Spleen (tissue), 11 donors: ENCODE results near the gene MED27. TPM values are rescaled to one million over a fixed set of nuclear protein-coding genes. Genes with fewer than 3 reads are reported as not detected.

Experiments
- DNase-seq: peaks from one replicate; pipeline ENCODE4 v3.0.0-alpha.2; 2020
- H3K27ac ChIP-seq, 8 donors: fragments of 200-600 bp; sonication (generic) in 7 of 8; 1 replicate in 4 of 8; 2 replicates in 4 of 8; pipeline versions ENCODE4 v1.5.0 to v1.8.0; 2016 to 2021; ENCODE audit warnings: inconsistent platforms in 4 of 8, mild to moderate bottlenecking in 4 of 8, moderate library complexity in 1 of 8
- H3K27me3 ChIP-seq, 7 donors: fragments of 200-600 bp; sonication (generic) in 6 of 7; replicated peaks in 1 of 7; 1 replicate in 4 of 7; 2 replicates in 3 of 7; pipeline versions ENCODE4 v1.5.0 to v1.8.0; 2016 to 2021; ENCODE audit warnings: inconsistent platforms in 3 of 7, mild to moderate bottlenecking in 1 of 7
- H3K36me3 ChIP-seq, 6 donors: fragments of 200-600 bp; sonication (generic) in 5 of 6; 1 replicate in 4 of 6; 2 replicates in 2 of 6; pipeline versions ENCODE4 v1.5.0 to v1.8.0; 2016 to 2021; ENCODE audit warnings: inconsistent platforms in 2 of 6
- H3K4me1 ChIP-seq, 6 donors: fragments of 200-600 bp; sonication (generic) in 5 of 6; 1 replicate in 3 of 6; 2 replicates in 3 of 6; pipeline versions ENCODE4 v1.5.0 to v1.8.0; 2016 to 2021; ENCODE audit warnings: inconsistent platforms in 3 of 6
- H3K4me3 ChIP-seq, 8 donors: fragments of 200-600 bp; sonication (generic) in 7 of 8; 1 replicate in 4 of 8; 2 replicates in 4 of 8; pipeline versions ENCODE4 v1.5.0 to v1.8.0; 2016 to 2021; ENCODE audit warnings: inconsistent platforms in 4 of 8, mild to moderate bottlenecking in 4 of 8, moderate library complexity in 2 of 8
- H3K9me3 ChIP-seq, 8 donors: fragments of 200-600 bp; sonication (generic) in 7 of 8; 1 replicate in 4 of 8; 2 replicates in 4 of 8; pipeline versions ENCODE4 v1.5.0 to v1.8.0; 2016 to 2021; ENCODE audit warnings: inconsistent platforms in 4 of 8
- CTCF ChIP-seq, 11 experiments: fragments of 200-600 bp in 7 of 11; fragments of 450-650 bp in 4 of 11; sonication (generic) in 4 of 11; IDR thresholded peaks in 8 of 11; conservative IDR thresholded peaks in 3 of 11; 1 replicate in 7 of 11; 2 replicates in 4 of 11; pipeline versions ENCODE4 v1.4.0 to v1.8.0; 2016 to 2021; ENCODE audit warnings: antibody characterized with exemption in 11 of 11, inconsistent platforms in 4 of 11, mild to moderate bottlenecking in 1 of 11
- POLR2A ChIP-seq, 3 donors: fragments of 450-650 bp; IDR thresholded peaks; one replicate each; pipeline ENCODE4 v1.5.1; 2017; ENCODE audit warnings: antibody characterized with exemption in 3 of 3, mild to moderate bottlenecking in 1 of 3
- POLR2AphosphoS5 ChIP-seq, 3 donors: sonication (generic); formaldehyde crosslinking; IDR thresholded peaks; one replicate each; pipeline ENCODE4 v1.5.1; 2017; ENCODE audit warnings: antibody characterized with exemption in 3 of 3
- WGBS, 5 donors: extraction: QIAGEN DNeasy Blood & Tissue Kit in 3 of 5; methylation state at CpG; one replicate each; pipeline versions ENCODE4 v1.1.5 to v1.1.7; 2013 to 2018; 5-methylcytosine and 5-hydroxymethylcytosine counted together
- intact Hi-C: fragments of 100-400 bp; cut with DNase I; formaldehyde crosslinking; loops from one replicate; pipeline ENCODE4 v1.15.0; 2023; ENCODE audit warnings: low total_unique reads
- polyA plus RNA-seq, 3 donors: library from polyadenylated mRNA; stranded (reverse); fragments of 200-250 nt; gene quantifications; one replicate each; pipeline ENCODE4 v1.2.1, GENCODE V29; 2013
- total RNA-seq, 7 donors: library from RNA; depleted of rRNA in 3 of 7; stranded (reverse); fragments of >200 nt in 3 of 7; fragmentation: NEBNext Ultra II Directional in 4 of 7; extraction: Animal tissue kit (Norgen Biotek cat#: 25700) in 4 of 7; gene quantifications; one replicate each; pipeline versions ENCODE4 v1.1.0 to v1.2.1, GENCODE V29; 2016 to 2021
- donor health status: healthy with polysubstance abuse.
- donor health status: DM: no; HTN: no; CAD: no; lungs with moderate emphysema.
- donor health status: DM: no; HTN: no; CAD: no.
- donor health status: Bipolar disorder and iron deficiency.
- donor health status: healthy.
- donor health status: DM: no; HTN: no; CAD: no.
- donor health status: DM: yes; HTN: yes; CAD: no.

Gene MED27
- total and polyA plus RNA-seq, 10 donors = 13.1 to 22.4 (median 16.0) TPM

GRCh38 chr9:132056717-132057560 is 22.7 kb downstream of the MED27 start:
- DNase-seq = no peak
- peaks cover 0 to 42% (median 12%) of the 10 kb centered on the region in 6 donors for H3K36me3 ChIP-seq
- no peaks in the 10 kb centered on the region for H3K27me3 ChIP-seq
- peaks cover 0 to 19% (median 15%) of the 10 kb centered on the region in 8 donors for H3K9me3 ChIP-seq
- WGBS, 5 donors = 92 to 97% (median 95%) methylated on average over 11 of the region's 11 CpGs
- H3K27ac ChIP-seq = no peak overlapping the region
- TF ChIP-seq POLR2AphosphoS5 (IDR thresholded peaks at IDR 0.05) = no peak
- TF ChIP-seq CTCF (IDR thresholded peaks at IDR 0.05 in 8 of 11, conservative IDR thresholded peaks at IDR 0.05 in 3 of 11) = no peak
- TF ChIP-seq POLR2A (IDR thresholded peaks at IDR 0.05) = no peak
- no peak overlapping the region for H3K4me3 ChIP-seq
- intact Hi-C loops = no loop called here
- peaks cover 0 to 13% (median 0%) of the 10 kb centered on the region in 6 donors for H3K4me1 ChIP-seq

GRCh38 chr9:132055756-132056155 is 23.9 kb downstream of the MED27 start:
- H3K27me3 ChIP-seq = no peaks in the 10 kb centered on the region
- no peak for TF ChIP-seq POLR2A (IDR thresholded peaks at IDR 0.05)
- no peak for TF ChIP-seq POLR2AphosphoS5 (IDR thresholded peaks at IDR 0.05)
- TF ChIP-seq CTCF (IDR thresholded peaks at IDR 0.05 in 8 of 11, conservative IDR thresholded peaks at IDR 0.05 in 3 of 11) = no peak
- WGBS, 5 donors = 87 to 95% (median 92%) methylated on average over 3 of the region's 3 CpGs

GRCh38 chr9:132054024-132054423 is 25.6 kb downstream of the MED27 start:
- Histone ChIP-seq H3K9me3 (peaks cover 0 to 12% (median 11%) of the 10 kb centered on the region in 8 donors), H3K4me3 (no peak overlapping the region), H3K27me3 (no peaks in the 10 kb centered on the region), H3K27ac (no peak overlapping the region), H3K36me3 (peaks cover 0 to 23% (median 10%) of the 10 kb centered on the region in 6 donors), H3K4me1 (peaks cover 0 to 25% (median 6%) of the 10 kb centered on the region in 6 donors)
- no peak for TF ChIP-seq POLR2AphosphoS5 (IDR thresholded peaks at IDR 0.05)
- no peak for TF ChIP-seq CTCF (IDR thresholded peaks at IDR 0.05 in 8 of 11, conservative IDR thresholded peaks at IDR 0.05 in 3 of 11)
- no peak for TF ChIP-seq POLR2A (IDR thresholded peaks at IDR 0.05)
- no peak for DNase-seq
- intact Hi-C loops = no loop called here
- WGBS, 5 donors = 93 to 98% (median 95%) methylated on average over 11 of the region's 11 CpGs

More at GRCh38 chr9:132055756-132056155, 23.9 kb downstream of the MED27 start:
- no peak overlapping the region for H3K27ac ChIP-seq
- H3K4me3 ChIP-seq = no peak overlapping the region
- H3K4me1 ChIP-seq = peaks cover 0 to 13% (median 0%) of the 10 kb centered on the region in 6 donors
- peaks cover 0 to 39% (median 12%) of the 10 kb centered on the region in 6 donors for H3K36me3 ChIP-seq
- no peak for DNase-seq
- intact Hi-C loops = no loop called here
- H3K9me3 ChIP-seq = peaks cover 0 to 19% (median 15%) of the 10 kb centered on the region in 8 donors

GRCh38 chr9:132049900-132050299 is 29.8 kb downstream of the MED27 start:
- TF ChIP-seq POLR2A (IDR thresholded peaks at IDR 0.05) (no peak), CTCF (IDR thresholded peaks at IDR 0.05 in 8 of 11, conservative IDR thresholded peaks at IDR 0.05 in 3 of 11) (no peak), POLR2AphosphoS5 (IDR thresholded peaks at IDR 0.05) (no peak)
- H3K27me3 ChIP-seq = no peaks in the 10 kb centered on the region
- intact Hi-C loops = no loop called here
- WGBS, 5 donors = 39 to 79% (median 64%) methylated on average over 4 of the region's 4 CpGs
- no peak overlapping the region for H3K27ac ChIP-seq
- no peaks in the 10 kb centered on the region for H3K36me3 ChIP-seq
- no peaks in the 10 kb centered on the region for H3K9me3 ChIP-seq
- no peak overlapping the region for H3K4me3 ChIP-seq
- peaks cover 0 to 34% (median 9%) of the 10 kb centered on the region in 6 donors for H3K4me1 ChIP-seq
- no peak for DNase-seq
